ENCODE measurements around the gene COL23A1.
"Not testable (repeated sequence)": the region's sequence is repeated elsewhere in the genome, so short reads cannot be mapped to it uniquely, and the experiment has no call there.

The COL23A1 gene

GRCh38 chr5:178202541-178202940 lies 387.7 kb downstream of the COL23A1 start:
- DNase-seq: no peak

GRCh38 chr5:178201927-178202235 lies 388.3 kb downstream of the COL23A1 start:
- DNase-seq: no peak

GRCh38 chr5:178201221-178201926 lies 388.8 kb downstream of the COL23A1 start:
- no peak for DNase-seq

DNA sequence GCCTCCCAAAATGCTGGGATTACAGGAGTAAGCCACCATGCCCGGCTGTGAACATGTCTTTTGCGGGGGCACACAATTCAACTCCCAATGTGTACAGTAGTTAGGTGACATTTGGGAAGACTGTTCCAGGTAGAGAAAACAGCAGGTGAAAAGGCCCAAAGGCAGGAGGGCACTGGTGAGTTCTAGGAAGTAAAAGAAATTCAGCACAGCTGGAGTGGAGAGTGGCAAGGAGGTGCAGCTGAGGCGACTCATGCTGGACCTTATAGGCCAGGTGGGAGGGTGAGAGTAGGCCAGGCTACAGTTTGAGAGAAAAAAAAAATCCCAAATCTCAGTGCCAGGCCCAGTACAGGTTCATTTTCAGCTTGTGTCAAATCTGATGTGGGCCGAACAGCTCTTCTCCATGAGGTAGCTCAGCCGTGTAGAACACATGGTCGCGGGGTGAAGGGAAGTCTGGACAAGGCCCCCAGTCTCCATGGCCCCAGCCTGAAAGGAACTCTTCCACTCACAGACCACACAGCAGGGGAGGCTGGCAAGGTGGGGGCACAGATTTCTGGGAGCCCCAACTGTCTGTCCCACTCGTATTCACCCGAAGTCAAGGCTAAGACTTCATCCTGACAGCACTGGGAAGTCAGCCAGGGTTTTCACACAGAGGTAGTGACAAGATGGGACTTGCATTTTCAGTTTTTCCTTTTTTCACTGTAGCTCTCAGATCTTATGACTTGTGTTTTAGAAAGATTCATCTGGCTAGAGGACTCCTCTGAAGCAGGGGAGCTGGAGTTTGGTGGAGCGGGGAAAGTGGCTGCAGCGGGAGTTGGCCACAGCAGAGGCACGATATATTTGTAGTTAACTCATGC lies 390.4 kb downstream of the COL23A1 start:
- no peak for DNase-seq

GRCh38 chr5:178198706-178199105 lies 391.5 kb downstream of the COL23A1 start:
- DNase-seq: no peak

DNA sequence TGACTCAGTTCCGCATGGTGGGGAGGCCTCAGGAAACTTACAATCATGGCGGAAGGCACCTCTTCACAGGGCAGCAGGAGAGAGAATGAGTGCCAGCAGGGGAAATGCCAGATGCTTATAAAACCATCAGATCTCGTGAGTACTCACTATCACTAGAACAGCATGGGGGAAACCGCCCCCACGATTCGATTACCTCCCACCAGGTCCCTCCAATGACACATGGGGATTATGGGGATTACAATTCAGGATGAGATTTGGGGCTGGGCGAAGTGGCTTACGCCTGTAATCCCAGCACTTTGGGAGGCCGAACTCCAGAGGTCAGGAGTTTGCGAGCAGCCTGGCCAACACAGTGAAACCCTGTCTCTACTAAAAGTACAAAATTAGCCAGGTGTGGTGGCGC lies 392.0 kb downstream of the COL23A1 start:
- DNase-seq: not testable (repeated sequence)

DNA sequence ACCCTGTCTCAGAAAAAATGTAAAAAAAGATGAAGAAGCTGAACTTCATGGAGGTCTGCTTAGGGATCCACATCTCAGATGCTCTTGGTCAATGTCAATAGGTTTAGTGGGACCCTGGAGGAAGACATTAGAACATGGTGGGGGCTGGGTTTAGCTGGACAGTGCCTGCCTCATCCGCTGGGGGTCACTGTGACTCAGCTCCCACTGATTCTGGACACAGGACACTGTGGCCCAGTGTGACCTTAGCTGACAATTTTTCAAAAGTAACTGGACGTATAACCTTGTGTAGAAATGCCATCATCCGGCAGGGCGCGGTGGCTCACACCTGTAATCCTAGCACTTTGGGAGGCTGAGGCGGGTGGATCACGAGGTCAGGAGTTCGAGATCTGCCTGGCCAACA lies 393.2 kb downstream of the COL23A1 start:
- DNase-seq: no peak

- no peak for DNase-seq
Observed at GRCh38 chr5:178196281-178196812, 393.8 kb downstream of the COL23A1 start.

DNA sequence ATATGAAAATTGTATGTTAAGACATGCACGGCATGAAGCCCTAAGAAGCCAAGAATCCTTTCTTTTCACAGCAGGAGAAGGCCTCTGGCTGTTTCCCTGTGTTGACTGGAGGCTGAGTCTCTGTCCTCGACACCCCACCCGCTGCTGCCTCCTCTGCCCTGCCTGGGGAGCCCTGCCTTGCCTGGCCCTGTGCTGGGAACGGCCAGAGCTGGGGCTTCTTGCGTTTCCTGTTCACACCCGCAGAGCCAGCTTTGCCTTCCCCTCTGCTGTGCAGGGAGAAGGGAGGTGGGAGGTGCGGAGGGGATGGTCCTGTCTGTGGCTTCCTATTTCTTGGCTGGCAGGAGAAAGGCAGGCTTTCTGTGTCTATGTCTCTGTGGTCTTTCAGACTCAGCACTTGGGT lies 396.2 kb downstream of the COL23A1 start:
- no peak for DNase-seq

GRCh38 chr5:178193251-178193809 lies 396.9 kb downstream of the COL23A1 start:
- DNase-seq: no peak

DNA sequence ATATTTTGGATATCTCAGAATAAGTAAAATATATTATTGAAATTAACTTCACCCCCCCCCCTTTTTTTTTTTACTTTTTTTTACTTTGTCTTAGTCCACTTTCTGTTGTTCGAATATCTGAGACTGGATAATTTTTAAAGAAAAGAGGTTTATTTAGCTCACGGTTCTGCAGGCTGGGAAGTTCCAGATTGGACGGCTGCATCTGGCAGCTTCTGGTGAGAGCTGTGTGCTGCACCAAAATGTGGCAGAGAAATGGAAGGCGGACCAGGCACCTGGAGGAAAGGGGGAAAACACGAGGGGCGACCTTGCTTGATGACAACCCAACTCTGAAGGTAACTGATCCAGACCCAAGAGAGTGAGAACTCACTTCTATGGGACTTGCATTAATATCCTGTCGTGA lies 397.4 kb downstream of the COL23A1 start:
- no peak for DNase-seq

DNA sequence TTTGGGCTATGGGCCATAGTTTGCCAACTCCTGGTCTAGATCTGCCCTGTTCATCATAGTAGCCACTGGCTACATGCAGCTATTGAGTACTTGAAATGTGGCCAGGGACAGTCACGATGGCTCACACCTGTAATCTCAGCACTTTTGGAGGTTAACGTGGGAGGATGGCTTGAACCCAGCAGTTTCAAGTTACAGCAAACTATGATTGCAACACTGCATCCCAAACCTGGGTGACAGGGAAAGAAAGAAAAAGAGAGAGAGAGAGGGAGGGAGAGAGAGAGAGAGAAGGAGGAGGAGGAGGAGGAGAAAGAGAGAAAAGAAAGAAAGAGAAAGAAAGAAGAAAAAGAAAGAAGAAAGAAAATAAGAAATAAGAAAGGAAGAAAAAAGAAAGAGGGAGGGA lies 397.9 kb downstream of the COL23A1 start:
- no peak for DNase-seq

DNA sequence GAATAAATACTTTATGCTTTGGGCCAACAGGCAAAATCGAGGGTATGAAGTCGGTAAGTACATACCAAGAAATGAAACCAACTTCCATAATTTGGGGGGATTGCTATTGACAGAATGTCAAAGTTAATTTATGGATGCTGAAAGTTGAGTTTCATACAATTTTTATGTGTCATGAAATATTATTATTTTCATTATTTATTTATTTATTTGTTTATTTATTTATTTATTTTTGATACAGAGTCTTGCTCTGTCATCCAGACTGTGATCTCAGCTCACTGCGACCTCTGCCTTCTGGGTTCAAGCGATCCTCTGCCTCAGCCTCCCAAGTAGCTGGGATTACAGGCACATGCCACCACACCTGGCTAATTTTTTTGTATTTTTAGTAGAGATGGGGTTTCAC lies 398.5 kb downstream of the COL23A1 start:
- no peak for DNase-seq

DNA sequence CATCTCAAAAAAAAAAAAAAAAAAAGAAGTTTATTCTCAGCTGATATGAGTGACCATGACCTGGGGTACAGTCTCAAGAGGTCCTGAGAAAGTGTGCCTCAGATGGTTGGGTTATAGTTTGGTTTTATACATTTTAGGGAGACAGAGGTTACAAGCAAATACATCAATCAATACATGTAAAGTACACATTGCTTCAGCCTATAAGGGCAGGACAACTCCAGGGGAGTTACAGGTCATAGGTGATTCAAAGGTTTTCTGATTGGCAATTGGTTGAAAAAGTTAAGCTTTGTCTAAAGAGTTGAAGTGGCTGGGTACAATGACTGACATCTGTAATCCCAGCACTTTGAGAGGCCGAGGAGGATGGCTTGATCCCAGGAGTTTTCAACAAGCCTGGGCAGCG lies 400.8 kb downstream of the COL23A1 start:
- DNase-seq: no peak
